HEK293 (cell line): ENCODE data around the gene BBOX1.

ENCODE experiments used
- GLI2 ChIP-seq: fragments of 450-650 bp; formaldehyde crosslinking; IDR thresholded peaks from 2 replicates; pipeline ENCODE4; 2017; ENCODE audit warnings: missing biosample characterization, missing genetic modification characterization, low read depth, borderline replicate concordance
- HOXA7 ChIP-seq: sonication (generic); formaldehyde crosslinking; IDR thresholded peaks from 2 replicates; pipeline ENCODE4 v1.8.1; 2022; ENCODE audit warnings: missing genetic modification reagents, borderline replicate concordance
- KLF16 ChIP-seq: fragments of 450-650 bp; formaldehyde crosslinking; IDR thresholded peaks from 2 replicates; pipeline ENCODE4 v1.5.1; 2017; ENCODE audit warnings: missing biosample characterization, missing genetic modification characterization
- KLF8 ChIP-seq: fragments of 450-650 bp; formaldehyde crosslinking; IDR thresholded peaks from 2 replicates; pipeline ENCODE4 v1.5.1; 2016; ENCODE audit warnings: missing biosample characterization, missing genetic modification characterization
- MYNN ChIP-seq: fragments of 450-650 bp; formaldehyde crosslinking; IDR thresholded peaks from 2 replicates; pipeline ENCODE4 v1.5.1; 2016; ENCODE audit warnings: missing biosample characterization, missing genetic modification characterization, borderline replicate concordance
- YY2 ChIP-seq: fragments of 450-650 bp; formaldehyde crosslinking; IDR thresholded peaks from 2 replicates; pipeline ENCODE4 v1.5.1; 2016; ENCODE audit warnings: missing biosample characterization, missing genetic modification characterization
- ZNF140 ChIP-seq: fragments of 450-650 bp; formaldehyde crosslinking; IDR thresholded peaks from 2 replicates; pipeline ENCODE4 v1.5.1; 2016; ENCODE audit warnings: missing biosample characterization, missing genetic modification characterization
- ZNF2 ChIP-seq: fragments of 450-650 bp; formaldehyde crosslinking; IDR thresholded peaks from 2 replicates; pipeline ENCODE4 v1.5.1; 2016; ENCODE audit warnings: missing biosample characterization, missing genetic modification characterization
- ZNF211 ChIP-seq: fragments of 450-650 bp; formaldehyde crosslinking; IDR thresholded peaks from 2 replicates; pipeline ENCODE4 v1.5.1; 2016; ENCODE audit warnings: low read depth, missing biosample characterization, missing genetic modification characterization
- ZNF214 ChIP-seq: fragments of 450-650 bp; formaldehyde crosslinking; IDR thresholded peaks from 2 replicates; pipeline ENCODE4 v1.5.1; 2017; ENCODE audit warnings: missing biosample characterization, mild to moderate bottlenecking, missing genetic modification characterization, borderline replicate concordance
- ZNF544 ChIP-seq: fragments of 450-650 bp; formaldehyde crosslinking; IDR thresholded peaks from 2 replicates; pipeline ENCODE4 v1.5.0; 2017; ENCODE audit warnings: missing biosample characterization, missing genetic modification characterization
- ZNF623 ChIP-seq: fragments of 450-650 bp; formaldehyde crosslinking; IDR thresholded peaks from 2 replicates; pipeline ENCODE4 v1.5.1; 2016; ENCODE audit warnings: missing biosample characterization, missing genetic modification characterization
- ZNF747 ChIP-seq: fragments of 450-650 bp; formaldehyde crosslinking; IDR thresholded peaks from 2 replicates; pipeline ENCODE4 v1.5.1; 2016; ENCODE audit warnings: missing biosample characterization, missing genetic modification characterization
- ZNF792 ChIP-seq: fragments of 450-650 bp; formaldehyde crosslinking; IDR thresholded peaks from 2 replicates; pipeline ENCODE4 v1.5.1; 2016; ENCODE audit warnings: missing biosample characterization, missing genetic modification characterization
- ZNF843 ChIP-seq: fragments of 450-650 bp; formaldehyde crosslinking; IDR thresholded peaks from 2 replicates; pipeline ENCODE4 v1.5.1; 2016; ENCODE audit warnings: missing biosample characterization, missing genetic modification characterization
- TF ChIP-seq, protein P1 (sequence below): fragments of 450-650 bp; formaldehyde crosslinking; IDR thresholded peaks from 2 replicates; pipeline ENCODE4 v1.5.1; 2016; ENCODE audit warnings: missing biosample characterization, missing genetic modification characterization
- TF ChIP-seq, protein P2 (sequence below): fragments of 450-650 bp; formaldehyde crosslinking; IDR thresholded peaks from 2 replicates; pipeline ENCODE4 v1.5.1; 2016; ENCODE audit warnings: missing biosample characterization, missing genetic modification characterization
- TF ChIP-seq, protein P3 (sequence below): fragments of 450-650 bp; formaldehyde crosslinking; IDR thresholded peaks from 2 replicates; pipeline ENCODE4 v1.5.1; 2016; ENCODE audit warnings: missing biosample characterization, missing genetic modification characterization
- TF ChIP-seq, protein P4 (sequence below): fragments of 450-650 bp; formaldehyde crosslinking; conservative IDR thresholded peaks from 2 replicates; pipeline ENCODE4 v1.5.1; 2016; ENCODE audit warnings: low read depth, missing biosample characterization, missing genetic modification characterization
- TF ChIP-seq, protein P5 (sequence below): fragments of 450-650 bp; formaldehyde crosslinking; IDR thresholded peaks from 2 replicates; pipeline ENCODE4 v1.5.1; 2016; ENCODE audit warnings: missing biosample characterization, missing genetic modification characterization
- TF ChIP-seq, protein P6 (sequence below): fragments of 450-650 bp; formaldehyde crosslinking; conservative IDR thresholded peaks from 2 replicates; pipeline ENCODE4 v1.5.1; 2016; ENCODE audit warnings: low read depth, missing biosample characterization, missing genetic modification characterization
- TF ChIP-seq, protein P7 (sequence below): fragments of 450-650 bp; formaldehyde crosslinking; IDR thresholded peaks from 2 replicates; pipeline ENCODE4 v1.5.1; 2016; ENCODE audit warnings: missing biosample characterization, missing genetic modification characterization, borderline replicate concordance

Gene BBOX1

DNA sequence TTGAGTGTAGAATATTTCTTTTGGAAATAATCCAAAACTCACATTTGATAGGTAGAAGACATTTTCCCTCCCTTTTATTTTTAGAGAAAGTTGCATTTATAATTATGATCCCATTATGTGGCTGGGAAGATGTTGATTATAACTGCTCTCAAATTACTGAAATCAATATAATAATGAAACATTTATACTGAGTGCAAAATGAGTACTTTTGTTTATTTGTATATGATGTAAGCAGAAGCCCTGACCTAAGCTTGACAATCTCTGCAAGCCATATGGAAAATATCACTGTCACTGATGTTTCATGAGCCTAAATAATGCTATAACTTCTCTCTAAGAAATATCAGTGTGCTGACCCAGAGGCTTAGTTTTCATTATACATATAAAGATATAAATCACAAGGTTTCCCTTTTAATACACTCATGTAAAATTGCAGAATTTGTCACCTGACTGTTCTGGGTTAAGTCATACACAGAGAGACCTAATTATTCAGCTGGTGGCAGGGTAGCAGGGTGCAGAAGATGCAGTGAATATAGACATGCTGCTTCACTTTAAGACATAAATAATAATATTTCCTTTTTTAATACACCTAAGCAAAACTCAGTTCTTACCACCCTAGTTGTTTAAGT is 99.2 kb downstream of the BBOX1 start (continued):
- TF ChIP-seq, protein P1, sequence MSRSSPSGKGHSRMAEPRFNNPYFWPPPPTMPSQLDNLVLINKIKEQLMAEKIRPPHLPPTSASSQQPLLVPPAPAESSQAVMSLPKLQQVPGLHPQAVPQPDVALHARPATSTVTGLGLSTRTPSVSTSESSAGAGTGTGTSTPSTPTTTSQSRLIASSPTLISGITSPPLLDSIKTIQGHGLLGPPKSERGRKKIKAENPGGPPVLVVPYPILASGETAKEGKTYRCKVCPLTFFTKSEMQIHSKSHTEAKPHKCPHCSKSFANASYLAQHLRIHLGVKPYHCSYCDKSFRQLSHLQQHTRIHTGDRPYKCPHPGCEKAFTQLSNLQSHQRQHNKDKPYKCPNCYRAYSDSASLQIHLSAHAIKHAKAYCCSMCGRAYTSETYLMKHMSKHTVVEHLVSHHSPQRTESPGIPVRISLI (tag by site-specific recombination): no peak
- TF ChIP-seq, protein P2, sequence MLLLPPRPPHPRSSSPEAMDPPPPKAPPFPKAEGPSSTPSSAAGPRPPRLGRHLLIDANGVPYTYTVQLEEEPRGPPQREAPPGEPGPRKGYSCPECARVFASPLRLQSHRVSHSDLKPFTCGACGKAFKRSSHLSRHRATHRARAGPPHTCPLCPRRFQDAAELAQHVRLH (tag by site-specific recombination): no peak
- TF ChIP-seq ZNF747: no peak
- TF ChIP-seq KLF16 (tag by site-specific recombination): no peak
- TF ChIP-seq YY2 (tag by site-specific recombination): no peak
- TF ChIP-seq, protein P3, sequence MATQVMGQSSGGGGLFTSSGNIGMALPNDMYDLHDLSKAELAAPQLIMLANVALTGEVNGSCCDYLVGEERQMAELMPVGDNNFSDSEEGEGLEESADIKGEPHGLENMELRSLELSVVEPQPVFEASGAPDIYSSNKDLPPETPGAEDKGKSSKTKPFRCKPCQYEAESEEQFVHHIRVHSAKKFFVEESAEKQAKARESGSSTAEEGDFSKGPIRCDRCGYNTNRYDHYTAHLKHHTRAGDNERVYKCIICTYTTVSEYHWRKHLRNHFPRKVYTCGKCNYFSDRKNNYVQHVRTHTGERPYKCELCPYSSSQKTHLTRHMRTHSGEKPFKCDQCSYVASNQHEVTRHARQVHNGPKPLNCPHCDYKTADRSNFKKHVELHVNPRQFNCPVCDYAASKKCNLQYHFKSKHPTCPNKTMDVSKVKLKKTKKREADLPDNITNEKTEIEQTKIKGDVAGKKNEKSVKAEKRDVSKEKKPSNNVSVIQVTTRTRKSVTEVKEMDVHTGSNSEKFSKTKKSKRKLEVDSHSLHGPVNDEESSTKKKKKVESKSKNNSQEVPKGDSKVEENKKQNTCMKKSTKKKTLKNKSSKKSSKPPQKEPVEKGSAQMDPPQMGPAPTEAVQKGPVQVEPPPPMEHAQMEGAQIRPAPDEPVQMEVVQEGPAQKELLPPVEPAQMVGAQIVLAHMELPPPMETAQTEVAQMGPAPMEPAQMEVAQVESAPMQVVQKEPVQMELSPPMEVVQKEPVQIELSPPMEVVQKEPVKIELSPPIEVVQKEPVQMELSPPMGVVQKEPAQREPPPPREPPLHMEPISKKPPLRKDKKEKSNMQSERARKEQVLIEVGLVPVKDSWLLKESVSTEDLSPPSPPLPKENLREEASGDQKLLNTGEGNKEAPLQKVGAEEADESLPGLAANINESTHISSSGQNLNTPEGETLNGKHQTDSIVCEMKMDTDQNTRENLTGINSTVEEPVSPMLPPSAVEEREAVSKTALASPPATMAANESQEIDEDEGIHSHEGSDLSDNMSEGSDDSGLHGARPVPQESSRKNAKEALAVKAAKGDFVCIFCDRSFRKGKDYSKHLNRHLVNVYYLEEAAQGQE: no peak
- 0 out of 2 replicates have a peak, but pooled peaks have one; percentile 36 for TF ChIP-seq KLF8
- TF ChIP-seq, protein P4, sequence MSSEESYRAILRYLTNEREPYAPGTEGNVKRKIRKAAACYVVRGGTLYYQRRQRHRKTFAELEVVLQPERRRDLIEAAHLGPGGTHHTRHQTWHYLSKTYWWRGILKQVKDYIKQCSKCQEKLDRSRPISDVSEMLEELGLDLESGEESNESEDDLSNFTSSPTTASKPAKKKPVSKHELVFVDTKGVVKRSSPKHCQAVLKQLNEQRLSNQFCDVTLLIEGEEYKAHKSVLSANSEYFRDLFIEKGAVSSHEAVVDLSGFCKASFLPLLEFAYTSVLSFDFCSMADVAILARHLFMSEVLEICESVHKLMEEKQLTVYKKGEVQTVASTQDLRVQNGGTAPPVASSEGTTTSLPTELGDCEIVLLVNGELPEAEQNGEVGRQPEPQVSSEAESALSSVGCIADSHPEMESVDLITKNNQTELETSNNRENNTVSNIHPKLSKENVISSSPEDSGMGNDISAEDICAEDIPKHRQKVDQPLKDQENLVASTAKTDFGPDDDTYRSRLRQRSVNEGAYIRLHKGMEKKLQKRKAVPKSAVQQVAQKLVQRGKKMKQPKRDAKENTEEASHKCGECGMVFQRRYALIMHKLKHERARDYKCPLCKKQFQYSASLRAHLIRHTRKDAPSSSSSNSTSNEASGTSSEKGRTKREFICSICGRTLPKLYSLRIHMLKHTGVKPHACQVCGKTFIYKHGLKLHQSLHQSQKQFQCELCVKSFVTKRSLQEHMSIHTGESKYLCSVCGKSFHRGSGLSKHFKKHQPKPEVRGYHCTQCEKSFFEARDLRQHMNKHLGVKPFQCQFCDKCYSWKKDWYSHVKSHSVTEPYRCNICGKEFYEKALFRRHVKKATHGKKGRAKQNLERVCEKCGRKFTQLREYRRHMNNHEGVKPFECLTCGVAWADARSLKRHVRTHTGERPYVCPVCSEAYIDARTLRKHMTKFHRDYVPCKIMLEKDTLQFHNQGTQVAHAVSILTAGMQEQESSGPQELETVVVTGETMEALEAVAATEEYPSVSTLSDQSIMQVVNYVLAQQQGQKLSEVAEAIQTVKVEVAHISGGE (tag by site-specific recombination): no peak
- TF ChIP-seq ZNF792: no peak
- TF ChIP-seq, protein P5, sequence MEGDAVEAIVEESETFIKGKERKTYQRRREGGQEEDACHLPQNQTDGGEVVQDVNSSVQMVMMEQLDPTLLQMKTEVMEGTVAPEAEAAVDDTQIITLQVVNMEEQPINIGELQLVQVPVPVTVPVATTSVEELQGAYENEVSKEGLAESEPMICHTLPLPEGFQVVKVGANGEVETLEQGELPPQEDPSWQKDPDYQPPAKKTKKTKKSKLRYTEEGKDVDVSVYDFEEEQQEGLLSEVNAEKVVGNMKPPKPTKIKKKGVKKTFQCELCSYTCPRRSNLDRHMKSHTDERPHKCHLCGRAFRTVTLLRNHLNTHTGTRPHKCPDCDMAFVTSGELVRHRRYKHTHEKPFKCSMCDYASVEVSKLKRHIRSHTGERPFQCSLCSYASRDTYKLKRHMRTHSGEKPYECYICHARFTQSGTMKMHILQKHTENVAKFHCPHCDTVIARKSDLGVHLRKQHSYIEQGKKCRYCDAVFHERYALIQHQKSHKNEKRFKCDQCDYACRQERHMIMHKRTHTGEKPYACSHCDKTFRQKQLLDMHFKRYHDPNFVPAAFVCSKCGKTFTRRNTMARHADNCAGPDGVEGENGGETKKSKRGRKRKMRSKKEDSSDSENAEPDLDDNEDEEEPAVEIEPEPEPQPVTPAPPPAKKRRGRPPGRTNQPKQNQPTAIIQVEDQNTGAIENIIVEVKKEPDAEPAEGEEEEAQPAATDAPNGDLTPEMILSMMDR (tag by site-specific recombination): no peak
- no peak for TF ChIP-seq ZNF140 (tag by site-specific recombination)
- no peak for TF ChIP-seq HOXA7 (CRISPR knock-in tag)
- peak; percentile 54; the same call in 1 of the 2 replicates for TF ChIP-seq GLI2 (tag by site-specific recombination)
- 0 out of 2 replicates have a peak, but pooled peaks have one; percentile 50 for TF ChIP-seq ZNF2 (tag by site-specific recombination)
- no peak for TF ChIP-seq ZNF214 (tag by site-specific recombination)
- no peak for TF ChIP-seq ZNF544
- TF ChIP-seq, protein P6, sequence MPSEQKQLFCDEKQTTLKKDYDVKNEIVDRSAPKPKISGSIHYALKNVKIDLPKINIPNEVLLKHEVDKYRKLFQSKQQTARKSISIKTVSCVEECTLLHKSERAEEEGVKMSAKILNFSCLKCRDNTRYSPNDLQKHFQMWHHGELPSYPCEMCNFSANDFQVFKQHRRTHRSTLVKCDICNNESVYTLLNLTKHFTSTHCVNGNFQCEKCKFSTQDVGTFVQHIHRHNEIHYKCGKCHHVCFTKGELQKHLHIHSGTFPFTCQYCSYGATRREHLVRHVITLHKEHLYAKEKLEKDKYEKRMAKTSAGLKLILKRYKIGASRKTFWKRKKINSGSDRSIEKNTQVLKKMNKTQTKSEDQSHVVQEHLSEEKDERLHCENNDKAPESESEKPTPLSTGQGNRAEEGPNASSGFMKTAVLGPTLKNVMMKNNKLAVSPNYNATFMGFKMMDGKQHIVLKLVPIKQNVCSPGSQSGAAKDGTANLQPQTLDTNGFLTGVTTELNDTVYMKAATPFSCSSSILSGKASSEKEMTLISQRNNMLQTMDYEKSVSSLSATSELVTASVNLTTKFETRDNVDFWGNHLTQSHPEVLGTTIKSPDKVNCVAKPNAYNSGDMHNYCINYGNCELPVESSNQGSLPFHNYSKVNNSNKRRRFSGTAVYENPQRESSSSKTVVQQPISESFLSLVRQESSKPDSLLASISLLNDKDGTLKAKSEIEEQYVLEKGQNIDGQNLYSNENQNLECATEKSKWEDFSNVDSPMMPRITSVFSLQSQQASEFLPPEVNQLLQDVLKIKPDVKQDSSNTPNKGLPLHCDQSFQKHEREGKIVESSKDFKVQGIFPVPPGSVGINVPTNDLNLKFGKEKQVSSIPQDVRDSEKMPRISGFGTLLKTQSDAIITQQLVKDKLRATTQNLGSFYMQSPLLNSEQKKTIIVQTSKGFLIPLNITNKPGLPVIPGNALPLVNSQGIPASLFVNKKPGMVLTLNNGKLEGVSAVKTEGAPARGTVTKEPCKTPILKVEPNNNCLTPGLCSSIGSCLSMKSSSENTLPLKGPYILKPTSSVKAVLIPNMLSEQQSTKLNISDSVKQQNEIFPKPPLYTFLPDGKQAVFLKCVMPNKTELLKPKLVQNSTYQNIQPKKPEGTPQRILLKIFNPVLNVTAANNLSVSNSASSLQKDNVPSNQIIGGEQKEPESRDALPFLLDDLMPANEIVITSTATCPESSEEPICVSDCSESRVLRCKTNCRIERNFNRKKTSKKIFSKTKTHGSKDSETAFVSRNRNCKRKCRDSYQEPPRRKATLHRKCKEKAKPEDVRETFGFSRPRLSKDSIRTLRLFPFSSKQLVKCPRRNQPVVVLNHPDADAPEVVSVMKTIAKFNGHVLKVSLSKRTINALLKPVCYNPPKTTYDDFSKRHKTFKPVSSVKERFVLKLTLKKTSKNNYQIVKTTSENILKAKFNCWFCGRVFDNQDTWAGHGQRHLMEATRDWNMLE: no peak
- TF ChIP-seq ZNF843 (tag by site-specific recombination): peak; percentile 84
- TF ChIP-seq, protein P7, sequence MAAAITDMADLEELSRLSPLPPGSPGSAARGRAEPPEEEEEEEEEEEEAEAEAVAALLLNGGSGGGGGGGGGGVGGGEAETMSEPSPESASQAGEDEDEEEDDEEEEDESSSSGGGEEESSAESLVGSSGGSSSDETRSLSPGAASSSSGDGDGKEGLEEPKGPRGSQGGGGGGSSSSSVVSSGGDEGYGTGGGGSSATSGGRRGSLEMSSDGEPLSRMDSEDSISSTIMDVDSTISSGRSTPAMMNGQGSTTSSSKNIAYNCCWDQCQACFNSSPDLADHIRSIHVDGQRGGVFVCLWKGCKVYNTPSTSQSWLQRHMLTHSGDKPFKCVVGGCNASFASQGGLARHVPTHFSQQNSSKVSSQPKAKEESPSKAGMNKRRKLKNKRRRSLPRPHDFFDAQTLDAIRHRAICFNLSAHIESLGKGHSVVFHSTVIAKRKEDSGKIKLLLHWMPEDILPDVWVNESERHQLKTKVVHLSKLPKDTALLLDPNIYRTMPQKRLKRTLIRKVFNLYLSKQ: no peak
- TF ChIP-seq ZNF211 (tag by site-specific recombination): no peak
- TF ChIP-seq MYNN (tag by site-specific recombination): no peak
- TF ChIP-seq ZNF623 (tag by site-specific recombination): no peak
